SK-N-SH (cell line): ENCODE results near the gene FBXO39. TPM values are rescaled to one million over a fixed set of nuclear protein-coding genes. Genes with fewer than 3 reads are reported as not detected.

Experiments
- CTCF ChIA-PET: fragments of 300-600, 350-600 bp; formaldehyde crosslinking; extraction: SDS; loops from one replicate; lab custom pipeline; 2021; lab: Yijun Ruan, JAX
- POLR2A ChIA-PET: fragments of 350-600 bp; sonication (Branson Sonifier 250); formaldehyde crosslinking; extraction: SDS; loops from one replicate; lab custom pipeline; 2020; ENCODE audit warnings: antibody characterized with exemption, inconsistent platforms; lab: Yijun Ruan, JAX
- DNase-seq: peaks from one replicate; pipeline ENCODE4 v3.0.0; 2012
- H2AFZ ChIP-seq: fragments of 200-600 bp; sonication (generic); 2 replicates; pipeline ENCODE4 v1.8.1; 2016; ENCODE audit warnings: antibody characterized with exemption, mild to moderate bottlenecking, low read depth
- H3F3A ChIP-seq: fragments of 200-600 bp; sonication (generic); replicated peaks from 2 replicates; pipeline ENCODE3; 2016; ENCODE audit warnings: antibody characterized with exemption, mild to moderate bottlenecking; ENCODE audit not compliant: insufficient read depth
- H3K27ac ChIP-seq, 2 experiments: fragments of 200-500 bp in 1 of 2; fragments of 200-600 bp in 1 of 2; sonication (Bioruptor generic) in 1 of 2; sonication (generic), shearing (Covaris generic) in 1 of 2; 2 replicates each; pipeline versions ENCODE4 v1.5.1 to v1.6.1; 2014 to 2016; ENCODE audit warnings: low read depth in 2 of 2, inconsistent platforms in 1 of 2, low read length in 1 of 2, mild to moderate bottlenecking in 1 of 2, mixed read lengths in 1 of 2
- H3K27me3 ChIP-seq: fragments of 200-600 bp; sonication (generic), shearing (Covaris generic); 2 replicates; pipeline ENCODE4 v1.6.1; 2016; ENCODE audit warnings: mixed run types; ENCODE audit not compliant: insufficient read depth
- H3K36me3 ChIP-seq, 2 experiments: fragments of 200-500 bp in 1 of 2; fragments of 200-600 bp in 1 of 2; sonication (Bioruptor generic) in 1 of 2; sonication (generic) in 1 of 2; replicated peaks in 1 of 2; 2 replicates each; pipeline versions ENCODE3 to v1.5.1; 2014 to 2016; ENCODE audit warnings: low read length in 1 of 2, mild to moderate bottlenecking in 1 of 2; ENCODE audit not compliant: insufficient read depth in 2 of 2, control insufficient read depth in 1 of 2
- H3K4me1 ChIP-seq, 2 experiments: fragments of 200-500 bp in 1 of 2; fragments of 200-600 bp in 1 of 2; sonication (Bioruptor generic) in 1 of 2; sonication (generic), shearing (Covaris generic) in 1 of 2; 2 replicates each; pipeline versions ENCODE4 v1.5.1 to v1.6.1; 2014 to 2016; ENCODE audit warnings: low read depth in 1 of 2, low read length in 1 of 2, mixed run types in 1 of 2; ENCODE audit not compliant: insufficient read depth in 2 of 2, control insufficient read depth in 1 of 2
- H3K4me2 ChIP-seq: fragments of 200-600 bp; sonication (generic), shearing (Covaris generic); 2 replicates; pipeline ENCODE4 v1.6.1; 2017; ENCODE audit warnings: mixed run types
- H3K4me3 ChIP-seq, 2 experiments: fragments of 200-500 bp in 1 of 2; fragments of 200-600 bp in 1 of 2; sonication (Bioruptor generic) in 1 of 2; sonication (generic), shearing (Covaris generic) in 1 of 2; 2 replicates each; pipeline versions ENCODE4 v1.5.1 to v1.8.1; 2014 to 2016; ENCODE audit warnings: low read depth in 2 of 2, inconsistent platforms in 1 of 2, low read length in 1 of 2, mild to moderate bottlenecking in 1 of 2, mixed read lengths in 1 of 2, moderate library complexity in 1 of 2
- H3K79me2 ChIP-seq: fragments of 200-600 bp; sonication (generic); 2 replicates; pipeline ENCODE4 v1.8.1; 2017; ENCODE audit warnings: mild to moderate bottlenecking; ENCODE audit not compliant: insufficient read depth
- H3K9ac ChIP-seq: fragments of 200-600 bp; sonication (generic); 2 replicates; pipeline ENCODE4 v1.6.1; 2017; ENCODE audit warnings: mixed run types
- H3K9me2 ChIP-seq: fragments of 200-600 bp; sonication (generic); 2 replicates; pipeline ENCODE4 v1.6.1; 2017; ENCODE audit warnings: mixed run types
- H3K9me3 ChIP-seq: fragments of 200-600 bp; sonication (generic); 2 replicates; pipeline ENCODE4 v1.6.1; 2017; ENCODE audit warnings: mixed run types, mild to moderate bottlenecking, moderate library complexity
- H4K20me1 ChIP-seq: fragments of 200-600 bp; sonication (generic); 2 replicates; pipeline ENCODE4 v1.6.1; 2017; ENCODE audit warnings: mild to moderate bottlenecking, mixed run types; ENCODE audit not compliant: insufficient read depth
- CHD2 ChIP-seq: fragments of 150-350 bp; IDR thresholded peaks from 2 replicates; pipeline ENCODE4 v1.6.1; 2018; ENCODE audit warnings: low read length; ENCODE audit not compliant: partially characterized antibody
- EP300 ChIP-seq, 2 experiments: IDR thresholded peaks; 2 replicates each; pipeline versions ENCODE4 v1.4.0 to v1.6.1; 2012; ENCODE audit warnings: borderline replicate concordance in 1 of 2, low read depth in 1 of 2, low read length in 1 of 2
- EZH2phosphoT487 ChIP-seq: fragments of 200-600 bp; sonication (generic); IDR thresholded peaks from 2 replicates; pipeline ENCODE4 v1.6.1; 2017; ENCODE audit warnings: low read depth, mixed run types, mild to moderate bottlenecking, antibody characterized with exemption, moderate library complexity, borderline replicate concordance
- FOSL2 ChIP-seq: IDR thresholded peaks from 2 replicates; pipeline ENCODE4 v1.4.0; 2012; ENCODE audit warnings: low read depth, mild to moderate bottlenecking, moderate library complexity, borderline replicate concordance
- GATA2 ChIP-seq: sonication (generic); formaldehyde crosslinking; IDR thresholded peaks from 2 replicates; pipeline ENCODE4 v1.5.0; 2020; ENCODE audit warnings: mild to moderate bottlenecking, missing genetic modification reagents
- NRF1 ChIP-seq: IDR thresholded peaks from 2 replicates; pipeline ENCODE4 v1.6.1; 2012; ENCODE audit warnings: low read depth, mild to moderate bottlenecking, low read length
- RCOR1 ChIP-seq: fragments of 150-350 bp; IDR thresholded peaks from 2 replicates; pipeline ENCODE4 v1.6.1; 2017; ENCODE audit warnings: antibody characterized with exemption, low read length
- RFX5 ChIP-seq: IDR thresholded peaks from 2 replicates; pipeline ENCODE4 v1.6.1; 2012; ENCODE audit warnings: mild to moderate bottlenecking, improper control_type of control experiment, low read length
- RXRA ChIP-seq: IDR thresholded peaks from 2 replicates; pipeline ENCODE4 v1.4.0; 2012; ENCODE audit warnings: low read depth, mild to moderate bottlenecking, borderline replicate concordance
- SMC3 ChIP-seq: IDR thresholded peaks from 2 replicates; pipeline ENCODE4 v1.6.1; 2012; ENCODE audit warnings: low read depth, low read length, improper control_type of control experiment
- TAF1 ChIP-seq: IDR thresholded peaks from 2 replicates; pipeline ENCODE4 v1.6.1; 2012; ENCODE audit warnings: low read depth, mild to moderate bottlenecking, low read length, moderate library complexity, borderline replicate concordance
- TCF12 ChIP-seq: IDR thresholded peaks from 2 replicates; pipeline ENCODE4 v1.4.0; 2012
- WGBS: methylation state at CpG from one replicate; pipeline ENCODE4 v1.1.6; 2017; ENCODE audit warnings: low lambda C conversion rate; 5-methylcytosine and 5-hydroxymethylcytosine counted together
- polyA plus RNA-seq, 3 experiments: library from polyadenylated mRNA; depleted of rRNA; stranded (reverse); fragments of >200 nt; gene quantifications; 2 replicates each; pipeline ENCODE4 v1.2.3, GENCODE V29; 2012
- TF ChIP-seq, protein P1 (sequence below): fragments of 150-350 bp; IDR thresholded peaks from 2 replicates; pipeline ENCODE4 v1.6.1; 2016; ENCODE audit warnings: mild to moderate bottlenecking, low read depth, low read length
- TF ChIP-seq, protein P2 (sequence below): IDR thresholded peaks from 2 replicates; pipeline ENCODE4 v1.6.1; 2012; ENCODE audit warnings: mild to moderate bottlenecking, low read depth, low read length, moderate library complexity

FBXO39 gene
- polyA plus RNA-seq, 1 of the 3 experiments (the other 2 are of a cell fraction), result not detected

DNA sequence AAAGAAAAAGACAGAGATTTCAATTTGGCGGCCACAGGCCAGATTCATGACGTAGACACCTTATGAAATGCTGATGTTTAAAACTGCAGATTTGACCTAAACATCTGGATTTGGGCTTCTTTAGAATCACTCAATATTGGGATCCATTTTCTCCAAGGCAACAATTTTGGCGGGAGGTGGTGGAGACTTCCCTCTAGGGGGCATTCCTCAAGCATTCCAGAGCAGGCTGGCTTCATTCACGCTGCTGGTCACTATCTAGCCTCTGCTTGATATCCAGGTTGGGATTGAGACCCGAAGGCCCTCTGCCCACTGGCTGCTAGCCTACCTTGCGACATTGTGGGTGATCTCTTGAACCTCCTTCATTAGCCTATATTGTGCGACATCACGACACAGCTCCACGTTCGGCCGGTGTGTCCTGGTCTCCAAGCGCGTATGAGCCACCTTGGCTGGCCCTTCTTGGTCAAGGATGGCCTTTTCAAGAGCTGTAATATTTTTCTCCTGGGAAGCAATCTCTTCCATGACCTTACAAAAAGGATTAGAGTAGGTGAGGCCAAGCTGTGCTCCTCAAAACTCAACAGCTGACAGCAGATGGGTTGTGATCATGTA lies 24.5 kb downstream of the FBXO39 start:
- POLR2A ChIA-PET, result no interaction called here
- H3K27ac ChIP-seq, result no peak overlapping the region
- H3K79me2 ChIP-seq, result no peaks in the 10 kb centered on the region
- WGBS, result 34% methylated on average over 13 of the region's 13 CpGs
- no peaks in the 10 kb centered on the region for H3K36me3 ChIP-seq
- H3K4me1 ChIP-seq, result no peaks in the 10 kb centered on the region
- H4K20me1 ChIP-seq, result no peaks in the 10 kb centered on the region
- no peaks in the 10 kb centered on the region for H3F3A ChIP-seq
- peaks cover 52% of the 10 kb centered on the region for H3K27me3 ChIP-seq
- no peak overlapping the region for H3K9ac ChIP-seq
- H3K9me3 ChIP-seq, result no peaks in the 10 kb centered on the region
- no peak for DNase-seq
- no peak overlapping the region for H2AFZ ChIP-seq
- H3K9me2 ChIP-seq, result no peaks in the 10 kb centered on the region
- H3K4me3 ChIP-seq, result no peak overlapping the region
- CTCF ChIA-PET, result no interaction called here
- no peak overlapping the region for H3K4me2 ChIP-seq
- no peak for TF ChIP-seq TCF12
- TF ChIP-seq RCOR1, result no peak
- no peak for TF ChIP-seq FOSL2
- TF ChIP-seq EZH2phosphoT487, result no peak
- TF ChIP-seq NRF1, result no peak
- no peak for TF ChIP-seq EP300 (IDR thresholded peaks at IDR 0.05; ENCODE audit: borderline replicate concordance in 1 of 2, low read depth in 1 of 2, low read length in 1 of 2)
- TF ChIP-seq CHD2, result no peak
- TF ChIP-seq, protein P1, sequence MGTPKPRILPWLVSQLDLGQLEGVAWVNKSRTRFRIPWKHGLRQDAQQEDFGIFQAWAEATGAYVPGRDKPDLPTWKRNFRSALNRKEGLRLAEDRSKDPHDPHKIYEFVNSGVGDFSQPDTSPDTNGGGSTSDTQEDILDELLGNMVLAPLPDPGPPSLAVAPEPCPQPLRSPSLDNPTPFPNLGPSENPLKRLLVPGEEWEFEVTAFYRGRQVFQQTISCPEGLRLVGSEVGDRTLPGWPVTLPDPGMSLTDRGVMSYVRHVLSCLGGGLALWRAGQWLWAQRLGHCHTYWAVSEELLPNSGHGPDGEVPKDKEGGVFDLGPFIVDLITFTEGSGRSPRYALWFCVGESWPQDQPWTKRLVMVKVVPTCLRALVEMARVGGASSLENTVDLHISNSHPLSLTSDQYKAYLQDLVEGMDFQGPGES, result no peak
- TF ChIP-seq GATA2 (CRISPR knock-in tag), result no peak
- TF ChIP-seq RFX5, result no peak

DNA sequence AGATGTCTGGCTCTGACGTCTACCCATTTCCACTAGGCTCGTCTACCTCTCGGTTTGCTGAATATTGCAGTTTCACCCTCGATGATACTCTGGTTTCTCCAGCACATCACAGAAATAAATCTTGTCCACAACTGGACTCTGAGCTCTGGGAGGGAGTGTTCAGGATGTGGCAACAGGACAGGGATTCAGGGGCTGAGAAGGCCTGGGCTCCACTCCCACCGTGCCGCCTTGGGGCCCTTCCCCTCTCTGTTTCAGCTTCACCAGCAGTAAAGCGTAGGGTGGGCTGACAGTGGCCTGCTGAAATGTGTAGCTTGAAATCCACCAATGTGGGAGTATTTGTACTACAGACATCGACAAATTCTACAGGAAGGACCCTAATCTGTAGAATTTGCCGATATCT lies 35.5 kb downstream of the FBXO39 start:
- H3K9ac ChIP-seq, result no peak overlapping the region
- H3F3A ChIP-seq, result no peaks in the 10 kb centered on the region
- H3K79me2 ChIP-seq, result no peaks in the 10 kb centered on the region
- H3K4me2 ChIP-seq, result no peak overlapping the region
- WGBS, result 13% methylated on average over 9 of the region's 9 CpGs
- no peaks in the 10 kb centered on the region for H3K36me3 ChIP-seq
- no peaks in the 10 kb centered on the region for H3K4me1 ChIP-seq
- H3K27me3 ChIP-seq, result peaks cover 48% of the 10 kb centered on the region
- POLR2A ChIA-PET, result no interaction called here
- CTCF ChIA-PET, result no interaction called here
- H2AFZ ChIP-seq, result no peak overlapping the region
- H3K9me3 ChIP-seq, result no peaks in the 10 kb centered on the region
- DNase-seq, result no peak
- no peaks in the 10 kb centered on the region for H3K9me2 ChIP-seq
- no peak for TF ChIP-seq SMC3
- TF ChIP-seq, protein P2, sequence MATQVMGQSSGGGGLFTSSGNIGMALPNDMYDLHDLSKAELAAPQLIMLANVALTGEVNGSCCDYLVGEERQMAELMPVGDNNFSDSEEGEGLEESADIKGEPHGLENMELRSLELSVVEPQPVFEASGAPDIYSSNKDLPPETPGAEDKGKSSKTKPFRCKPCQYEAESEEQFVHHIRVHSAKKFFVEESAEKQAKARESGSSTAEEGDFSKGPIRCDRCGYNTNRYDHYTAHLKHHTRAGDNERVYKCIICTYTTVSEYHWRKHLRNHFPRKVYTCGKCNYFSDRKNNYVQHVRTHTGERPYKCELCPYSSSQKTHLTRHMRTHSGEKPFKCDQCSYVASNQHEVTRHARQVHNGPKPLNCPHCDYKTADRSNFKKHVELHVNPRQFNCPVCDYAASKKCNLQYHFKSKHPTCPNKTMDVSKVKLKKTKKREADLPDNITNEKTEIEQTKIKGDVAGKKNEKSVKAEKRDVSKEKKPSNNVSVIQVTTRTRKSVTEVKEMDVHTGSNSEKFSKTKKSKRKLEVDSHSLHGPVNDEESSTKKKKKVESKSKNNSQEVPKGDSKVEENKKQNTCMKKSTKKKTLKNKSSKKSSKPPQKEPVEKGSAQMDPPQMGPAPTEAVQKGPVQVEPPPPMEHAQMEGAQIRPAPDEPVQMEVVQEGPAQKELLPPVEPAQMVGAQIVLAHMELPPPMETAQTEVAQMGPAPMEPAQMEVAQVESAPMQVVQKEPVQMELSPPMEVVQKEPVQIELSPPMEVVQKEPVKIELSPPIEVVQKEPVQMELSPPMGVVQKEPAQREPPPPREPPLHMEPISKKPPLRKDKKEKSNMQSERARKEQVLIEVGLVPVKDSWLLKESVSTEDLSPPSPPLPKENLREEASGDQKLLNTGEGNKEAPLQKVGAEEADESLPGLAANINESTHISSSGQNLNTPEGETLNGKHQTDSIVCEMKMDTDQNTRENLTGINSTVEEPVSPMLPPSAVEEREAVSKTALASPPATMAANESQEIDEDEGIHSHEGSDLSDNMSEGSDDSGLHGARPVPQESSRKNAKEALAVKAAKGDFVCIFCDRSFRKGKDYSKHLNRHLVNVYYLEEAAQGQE, result no peak
- TF ChIP-seq TAF1, result no peak
- no peak for TF ChIP-seq RXRA
- TF ChIP-seq FOSL2, result no peak
- TF ChIP-seq NRF1, result no peak
- no peak overlapping the region for H3K4me3 ChIP-seq
- no peaks in the 10 kb centered on the region for H4K20me1 ChIP-seq
- no peak overlapping the region for H3K27ac ChIP-seq
